Measurements from ENCODE around the gene ARFGAP1.

The ARFGAP1 gene

DNA sequence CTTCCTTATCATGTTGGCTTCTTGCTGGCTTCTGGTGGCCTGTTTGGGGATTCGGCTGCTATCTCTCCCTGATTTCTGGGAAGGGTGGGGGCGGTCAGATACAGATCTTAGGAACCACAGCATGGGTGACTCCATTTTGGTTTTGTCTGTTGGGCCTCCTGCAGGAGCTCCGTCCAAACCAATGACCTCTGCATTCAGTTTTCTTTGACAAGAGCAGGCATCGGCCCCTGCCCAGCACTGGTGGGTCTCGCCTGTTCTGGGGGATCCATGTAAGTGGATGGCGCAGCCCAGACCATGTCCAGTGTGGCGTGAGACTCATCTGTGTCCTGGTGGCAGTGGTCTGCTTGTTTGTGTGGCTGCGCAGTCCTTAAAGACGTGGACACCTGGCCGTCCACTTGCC lies 8.6 kb upstream of the ARFGAP1 start:
- H3F3A ChIP-seq (ENCODE audit: control insufficient read depth, insufficient read depth): no peaks in the 10 kb centered on the region
- H3K27me3 ChIP-seq (ENCODE audit: control insufficient read depth, low read length): no peaks in the 10 kb centered on the region; the same call in 1 of the 2 replicates
- TF ChIP-seq, protein P1, sequence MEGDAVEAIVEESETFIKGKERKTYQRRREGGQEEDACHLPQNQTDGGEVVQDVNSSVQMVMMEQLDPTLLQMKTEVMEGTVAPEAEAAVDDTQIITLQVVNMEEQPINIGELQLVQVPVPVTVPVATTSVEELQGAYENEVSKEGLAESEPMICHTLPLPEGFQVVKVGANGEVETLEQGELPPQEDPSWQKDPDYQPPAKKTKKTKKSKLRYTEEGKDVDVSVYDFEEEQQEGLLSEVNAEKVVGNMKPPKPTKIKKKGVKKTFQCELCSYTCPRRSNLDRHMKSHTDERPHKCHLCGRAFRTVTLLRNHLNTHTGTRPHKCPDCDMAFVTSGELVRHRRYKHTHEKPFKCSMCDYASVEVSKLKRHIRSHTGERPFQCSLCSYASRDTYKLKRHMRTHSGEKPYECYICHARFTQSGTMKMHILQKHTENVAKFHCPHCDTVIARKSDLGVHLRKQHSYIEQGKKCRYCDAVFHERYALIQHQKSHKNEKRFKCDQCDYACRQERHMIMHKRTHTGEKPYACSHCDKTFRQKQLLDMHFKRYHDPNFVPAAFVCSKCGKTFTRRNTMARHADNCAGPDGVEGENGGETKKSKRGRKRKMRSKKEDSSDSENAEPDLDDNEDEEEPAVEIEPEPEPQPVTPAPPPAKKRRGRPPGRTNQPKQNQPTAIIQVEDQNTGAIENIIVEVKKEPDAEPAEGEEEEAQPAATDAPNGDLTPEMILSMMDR (IDR thresholded peaks at IDR 0.05; ENCODE audit: low read depth, low read length, poor library complexity, severe bottlenecking): no peak
- no peak for TF ChIP-seq EZH2phosphoT487 (IDR thresholded peaks at IDR 0.05; ENCODE audit: borderline replicate concordance, low read length)
- H3K79me2 ChIP-seq (ENCODE audit: control insufficient read depth, low read length): no peaks in the 10 kb centered on the region
- H3K9me2 ChIP-seq (replicated peaks; ENCODE audit: control insufficient read depth, low read length): no peaks in the 10 kb centered on the region
- no peaks in the 10 kb centered on the region for H3K9me3 ChIP-seq (ENCODE audit: control insufficient read depth, insufficient read depth, low read length)
- no peaks in the 10 kb centered on the region for H4K20me1 ChIP-seq (ENCODE audit: control insufficient read depth, insufficient read depth, low read depth, low read length)
- no peaks in the 10 kb centered on the region for H3K4me1 ChIP-seq (ENCODE audit: control insufficient read depth, low read length)
- H3K4me3 ChIP-seq (ENCODE audit: low read length): no peak overlapping the region
- no peaks in the 10 kb centered on the region for H3K36me3 ChIP-seq (ENCODE audit: control insufficient read depth, low read length)
- H3K4me2 ChIP-seq (ENCODE audit: low read length): no peak overlapping the region
- no peak overlapping the region for H3K27ac ChIP-seq (ENCODE audit: low read depth, low read length)

DNA sequence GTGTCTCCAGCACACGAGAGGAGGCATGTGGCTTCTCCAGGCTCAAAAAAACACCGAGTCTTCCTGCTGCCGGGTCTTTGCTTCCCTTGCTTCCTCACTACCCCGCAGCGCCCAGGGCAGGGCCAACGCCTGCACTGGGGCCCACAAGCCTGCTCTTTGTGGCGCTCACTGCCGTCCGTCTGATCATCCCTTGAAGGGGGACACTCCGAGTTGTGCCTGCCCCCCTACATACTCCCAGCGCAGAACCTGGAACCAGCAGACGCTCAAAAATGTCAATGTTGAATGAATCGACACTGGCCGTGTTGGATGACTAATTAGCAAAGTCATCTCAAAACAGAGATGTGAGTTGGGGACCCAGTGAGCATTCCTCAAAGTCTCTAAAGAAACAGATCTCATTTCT lies 8.1 kb upstream of the ARFGAP1 start:
- Histone ChIP-seq H3K9me2 (replicated peaks; ENCODE audit: control insufficient read depth, low read length) (no peaks in the 10 kb centered on the region), H3K4me3 (ENCODE audit: low read length) (no peak overlapping the region), H3K27me3 (ENCODE audit: control insufficient read depth, low read length) (no peaks in the 10 kb centered on the region; the same call in 1 of the 2 replicates), H3K4me2 (ENCODE audit: low read length) (no peak overlapping the region), H3K9me3 (ENCODE audit: control insufficient read depth, insufficient read depth, low read length) (no peaks in the 10 kb centered on the region), H3K27ac (ENCODE audit: low read depth, low read length) (no peak overlapping the region), H3F3A (ENCODE audit: control insufficient read depth, insufficient read depth) (no peaks in the 10 kb centered on the region), H3K79me2 (ENCODE audit: control insufficient read depth, low read length) (no peaks in the 10 kb centered on the region), H3K36me3 (ENCODE audit: control insufficient read depth, low read length) (no peaks in the 10 kb centered on the region), H3K4me1 (ENCODE audit: control insufficient read depth, low read length) (no peaks in the 10 kb centered on the region), H4K20me1 (ENCODE audit: control insufficient read depth, insufficient read depth, low read depth, low read length) (no peaks in the 10 kb centered on the region)
- no peak for TF ChIP-seq EZH2phosphoT487 (IDR thresholded peaks at IDR 0.05; ENCODE audit: borderline replicate concordance, low read length)
- TF ChIP-seq, protein P1 (IDR thresholded peaks at IDR 0.05; ENCODE audit: low read depth, low read length, poor library complexity, severe bottlenecking): no peak

DNA sequence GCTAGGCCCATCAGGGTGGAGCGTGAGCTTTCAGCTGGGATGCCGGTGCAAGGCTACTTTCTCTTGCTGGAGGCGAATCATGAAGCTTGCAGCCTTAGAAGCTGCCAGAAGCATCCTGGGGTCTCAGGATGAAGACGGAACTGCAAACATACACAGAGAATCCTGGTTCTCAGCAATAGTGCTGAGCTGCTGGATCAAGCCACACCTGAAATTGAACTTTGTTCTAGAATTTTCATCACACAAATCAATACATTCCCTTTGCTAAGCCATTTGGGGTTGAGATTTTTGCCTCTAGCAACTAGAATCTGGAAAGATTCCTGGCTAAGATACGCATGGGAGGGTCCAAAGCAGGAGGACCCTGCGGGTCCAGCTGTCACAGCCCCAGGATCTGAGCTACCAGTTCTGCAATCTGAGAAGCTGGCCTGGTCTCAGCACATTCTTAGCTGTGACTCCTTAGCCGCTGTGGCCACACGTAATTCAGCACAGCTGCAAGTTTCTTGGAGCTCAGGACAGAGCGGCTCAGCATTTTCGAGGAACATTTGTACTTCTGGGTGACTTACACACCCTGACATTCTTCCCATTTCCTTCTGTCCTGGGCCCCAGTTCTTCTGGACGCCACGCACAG lies 6.6 kb upstream of the ARFGAP1 start:
- no peaks in the 10 kb centered on the region for H3K79me2 ChIP-seq (ENCODE audit: control insufficient read depth, low read length)
- no peaks in the 10 kb centered on the region for H3K9me2 ChIP-seq (replicated peaks; ENCODE audit: control insufficient read depth, low read length)
- H4K20me1 ChIP-seq (ENCODE audit: control insufficient read depth, insufficient read depth, low read depth, low read length): no peaks in the 10 kb centered on the region
- H3K9me3 ChIP-seq (ENCODE audit: control insufficient read depth, insufficient read depth, low read length): no peaks in the 10 kb centered on the region
- H3K4me2 ChIP-seq (ENCODE audit: low read length): no peak overlapping the region
- H3K27me3 ChIP-seq (ENCODE audit: control insufficient read depth, low read length): no peaks in the 10 kb centered on the region; the same call in 1 of the 2 replicates
- H3K36me3 ChIP-seq (ENCODE audit: control insufficient read depth, low read length): no peaks in the 10 kb centered on the region
- no peaks in the 10 kb centered on the region for H3F3A ChIP-seq (ENCODE audit: control insufficient read depth, insufficient read depth)
- TF ChIP-seq, protein P1 (IDR thresholded peaks at IDR 0.05; ENCODE audit: low read depth, low read length, poor library complexity, severe bottlenecking): no peak
- no peak for TF ChIP-seq EZH2phosphoT487 (IDR thresholded peaks at IDR 0.05; ENCODE audit: borderline replicate concordance, low read length)
- H3K27ac ChIP-seq (ENCODE audit: low read depth, low read length): no peak overlapping the region
- H3K4me3 ChIP-seq (ENCODE audit: low read length): no peak overlapping the region
- H3K4me1 ChIP-seq (ENCODE audit: control insufficient read depth, low read length): no peaks in the 10 kb centered on the region

Measured in DOHH2 (cell line).